ENCODE results near the gene MEGF9.
A peak's percentile ranks its signal among the peaks of the same experiment; 100 is the strongest.

Gene MEGF9

GRCh38 chr9:120730654-120731514, 16.6 kb upstream of the MEGF9 start:
- H3K9ac ChIP-seq (ENCODE audit: low read length in 2 of 2): no peak overlapping the region
- peaks cover 7% of the 10 kb centered on the region for H3K4me1 ChIP-seq (ENCODE audit: control insufficient read depth, insufficient read depth, low read length)
- peak overlapping the region; percentile 31 for H3K27ac ChIP-seq (ENCODE audit: low read length)
- H3K36me3 ChIP-seq (ENCODE audit: control insufficient read depth in 2 of 2, insufficient read depth in 2 of 2, low read length in 2 of 2): no peaks in the 10 kb centered on the region
- no peak overlapping the region for H3K4me3 ChIP-seq (ENCODE audit: low read length in 2 of 2)
- H3K27me3 ChIP-seq (ENCODE audit: control insufficient read depth in 1 of 2, insufficient read depth in 2 of 2, low read length in 2 of 2): no peaks in the 10 kb centered on the region
- no peaks in the 10 kb centered on the region for H3K9me3 ChIP-seq (ENCODE audit: control insufficient read depth in 2 of 2, low read length in 2 of 2)

- no peaks in the 10 kb centered on the region for H3K36me3 ChIP-seq (ENCODE audit: control insufficient read depth in 2 of 2, insufficient read depth in 2 of 2, low read length in 2 of 2)
- H3K9ac ChIP-seq (ENCODE audit: low read length in 2 of 2): no peak overlapping the region
- no peak overlapping the region for H3K27ac ChIP-seq (ENCODE audit: low read length)
- H3K27me3 ChIP-seq (ENCODE audit: control insufficient read depth in 1 of 2, insufficient read depth in 2 of 2, low read length in 2 of 2): no peaks in the 10 kb centered on the region
- H3K4me1 ChIP-seq (ENCODE audit: control insufficient read depth, insufficient read depth, low read length): peaks cover 5% of the 10 kb centered on the region
- H3K9me3 ChIP-seq (ENCODE audit: control insufficient read depth in 2 of 2, low read length in 2 of 2): no peaks in the 10 kb centered on the region
- no peak overlapping the region for H3K4me3 ChIP-seq (ENCODE audit: low read length in 2 of 2)
Observed at GRCh38 chr9:120729791-120730241, 15.5 kb upstream of the MEGF9 start.

- Histone ChIP-seq H3K27ac (ENCODE audit: low read length) (no peak overlapping the region), H3K4me3 (ENCODE audit: low read length in 2 of 2) (no peak overlapping the region), H3K9me3 (ENCODE audit: control insufficient read depth in 2 of 2, low read length in 2 of 2) (no peaks in the 10 kb centered on the region), H3K9ac (ENCODE audit: low read length in 2 of 2) (no peak overlapping the region), H3K36me3 (ENCODE audit: control insufficient read depth in 2 of 2, insufficient read depth in 2 of 2, low read length in 2 of 2) (no peaks in the 10 kb centered on the region), H3K27me3 (ENCODE audit: control insufficient read depth in 1 of 2, insufficient read depth in 2 of 2, low read length in 2 of 2) (no peaks in the 10 kb centered on the region), H3K4me1 (ENCODE audit: control insufficient read depth, insufficient read depth, low read length) (peaks cover 4% of the 10 kb centered on the region)
Observed at GRCh38 chr9:120726484-120726883, 12.2 kb upstream of the MEGF9 start.

- Histone ChIP-seq H3K4me3 (ENCODE audit: low read length in 2 of 2) (no peak overlapping the region), H3K27me3 (ENCODE audit: control insufficient read depth in 1 of 2, insufficient read depth in 2 of 2, low read length in 2 of 2) (no peaks in the 10 kb centered on the region), H3K4me1 (ENCODE audit: control insufficient read depth, insufficient read depth, low read length) (peaks cover under 1% of the 10 kb centered on the region), H3K9ac (ENCODE audit: low read length in 2 of 2) (no peak overlapping the region), H3K36me3 (ENCODE audit: control insufficient read depth in 2 of 2, insufficient read depth in 2 of 2, low read length in 2 of 2) (no peaks in the 10 kb centered on the region), H3K9me3 (ENCODE audit: control insufficient read depth in 2 of 2, low read length in 2 of 2) (no peaks in the 10 kb centered on the region), H3K27ac (ENCODE audit: low read length) (no peak overlapping the region)
Observed at GRCh38 chr9:120725907-120726306, 11.6 kb upstream of the MEGF9 start.

GRCh38 chr9:120724757-120725400, 10.6 kb upstream of the MEGF9 start:
- Histone ChIP-seq H3K9ac (ENCODE audit: low read length in 2 of 2) (no peak overlapping the region), H3K36me3 (ENCODE audit: control insufficient read depth in 2 of 2, insufficient read depth in 2 of 2, low read length in 2 of 2) (no peaks in the 10 kb centered on the region), H3K4me1 (ENCODE audit: control insufficient read depth, insufficient read depth, low read length) (no peaks in the 10 kb centered on the region), H3K27ac (ENCODE audit: low read length) (no peak overlapping the region), H3K27me3 (ENCODE audit: control insufficient read depth in 1 of 2, insufficient read depth in 2 of 2, low read length in 2 of 2) (no peaks in the 10 kb centered on the region), H3K9me3 (ENCODE audit: control insufficient read depth in 2 of 2, low read length in 2 of 2) (no peaks in the 10 kb centered on the region), H3K4me3 (ENCODE audit: low read length in 2 of 2) (no peak overlapping the region)

GRCh38 chr9:120723565-120723964, 9.3 kb upstream of the MEGF9 start:
- no peak overlapping the region for H3K4me3 ChIP-seq (ENCODE audit: low read length in 2 of 2)
- H3K4me1 ChIP-seq (ENCODE audit: control insufficient read depth, insufficient read depth, low read length): no peaks in the 10 kb centered on the region
- no peak overlapping the region for H3K27ac ChIP-seq (ENCODE audit: low read length)
- no peaks in the 10 kb centered on the region for H3K36me3 ChIP-seq (ENCODE audit: control insufficient read depth in 2 of 2, insufficient read depth in 2 of 2, low read length in 2 of 2)
- H3K27me3 ChIP-seq (ENCODE audit: control insufficient read depth in 1 of 2, insufficient read depth in 2 of 2, low read length in 2 of 2): no peaks in the 10 kb centered on the region
- no peak overlapping the region for H3K9ac ChIP-seq (ENCODE audit: low read length in 2 of 2)
- no peaks in the 10 kb centered on the region for H3K9me3 ChIP-seq (ENCODE audit: control insufficient read depth in 2 of 2, low read length in 2 of 2)

GRCh38 chr9:120720404-120720803, 6.1 kb upstream of the MEGF9 start:
- H3K27me3 ChIP-seq (ENCODE audit: control insufficient read depth in 1 of 2, insufficient read depth in 2 of 2, low read length in 2 of 2): no peaks in the 10 kb centered on the region

GRCh38 chr9:120718316-120718715, 4.0 kb upstream of the MEGF9 start:
- Histone ChIP-seq H3K27me3 (ENCODE audit: control insufficient read depth in 1 of 2, insufficient read depth in 2 of 2, low read length in 2 of 2) (no peaks in the 10 kb centered on the region), H3K9me3 (ENCODE audit: control insufficient read depth in 2 of 2, low read length in 2 of 2) (no peaks in the 10 kb centered on the region), H3K4me3 (ENCODE audit: low read length in 2 of 2) (no peak overlapping the region)

More at GRCh38 chr9:120720404-120720803, 6.1 kb upstream of the MEGF9 start:
- no peaks in the 10 kb centered on the region for H3K9me3 ChIP-seq (ENCODE audit: control insufficient read depth in 2 of 2, low read length in 2 of 2)
- no peak overlapping the region for H3K27ac ChIP-seq (ENCODE audit: low read length)
- no peaks in the 10 kb centered on the region for H3K36me3 ChIP-seq (ENCODE audit: control insufficient read depth in 2 of 2, insufficient read depth in 2 of 2, low read length in 2 of 2)
- peaks cover 3% of the 10 kb centered on the region for H3K4me1 ChIP-seq (ENCODE audit: control insufficient read depth, insufficient read depth, low read length)
- no peak overlapping the region for H3K9ac ChIP-seq (ENCODE audit: low read length in 2 of 2)
- H3K4me3 ChIP-seq (ENCODE audit: low read length in 2 of 2): no peak overlapping the region

GRCh38 chr9:120717176-120717575, 2.9 kb upstream of the MEGF9 start:
- Histone ChIP-seq H3K9ac (ENCODE audit: low read length in 2 of 2) (no peak overlapping the region), H3K36me3 (ENCODE audit: control insufficient read depth in 2 of 2, insufficient read depth in 2 of 2, low read length in 2 of 2) (no peaks in the 10 kb centered on the region), H3K27ac (ENCODE audit: low read length) (no peak overlapping the region), H3K4me3 (ENCODE audit: low read length in 2 of 2) (no peak overlapping the region), H3K27me3 (ENCODE audit: control insufficient read depth in 1 of 2, insufficient read depth in 2 of 2, low read length in 2 of 2) (no peaks in the 10 kb centered on the region), H3K4me1 (ENCODE audit: control insufficient read depth, insufficient read depth, low read length) (peaks cover 17% of the 10 kb centered on the region), H3K9me3 (ENCODE audit: control insufficient read depth in 2 of 2, low read length in 2 of 2) (no peaks in the 10 kb centered on the region)

More at GRCh38 chr9:120718316-120718715, 4.0 kb upstream of the MEGF9 start:
- Histone ChIP-seq H3K36me3 (ENCODE audit: control insufficient read depth in 2 of 2, insufficient read depth in 2 of 2, low read length in 2 of 2) (no peaks in the 10 kb centered on the region), H3K27ac (ENCODE audit: low read length) (no peak overlapping the region), H3K9ac (ENCODE audit: low read length in 2 of 2) (no peak overlapping the region), H3K4me1 (ENCODE audit: control insufficient read depth, insufficient read depth, low read length) (peaks cover 11% of the 10 kb centered on the region)

GRCh38 chr9:120716483-120716882, 2.2 kb upstream of the MEGF9 start:
- no peaks in the 10 kb centered on the region for H3K27me3 ChIP-seq (ENCODE audit: control insufficient read depth in 1 of 2, insufficient read depth in 2 of 2, low read length in 2 of 2)
- no peak overlapping the region for H3K9ac ChIP-seq (ENCODE audit: low read length in 2 of 2)
- H3K36me3 ChIP-seq (ENCODE audit: control insufficient read depth in 2 of 2, insufficient read depth in 2 of 2, low read length in 2 of 2): no peaks in the 10 kb centered on the region
- no peak overlapping the region for H3K4me3 ChIP-seq (ENCODE audit: low read length in 2 of 2)
- no peaks in the 10 kb centered on the region for H3K9me3 ChIP-seq (ENCODE audit: control insufficient read depth in 2 of 2, low read length in 2 of 2)
- no peak overlapping the region for H3K27ac ChIP-seq (ENCODE audit: low read length)
- peaks cover 17% of the 10 kb centered on the region for H3K4me1 ChIP-seq (ENCODE audit: control insufficient read depth, insufficient read depth, low read length)

All from stomach smooth muscle (tissue), 2 donors.